LHCN-M2 (cell line): ENCODE results near the gene CASP2. TPM values are rescaled to one million over a fixed set of nuclear protein-coding genes. Genes with fewer than 3 reads are reported as not detected.
A peak's percentile ranks its signal among the peaks of the same experiment; 100 is the strongest.

Source experiments
- DNase-seq: peaks from one replicate; pipeline ENCODE4 v3.0.0-alpha.2; 2012; ENCODE audit warnings: low read depth
- total RNA-seq: library from RNA; depleted of rRNA; stranded (reverse); fragments of >200 nt; gene quantifications from 2 replicates; pipeline ENCODE4 v1.2.3, GENCODE V29; 2014

CASP2 gene
- total RNA-seq, 1 experiment from 2014 or later, result 20.8 TPM

GRCh38 chr7:143295870-143296269, 7.7 kb downstream of the CASP2 start:
- no peak for DNase-seq

GRCh38 chr7:143296686-143297085, 8.5 kb downstream of the CASP2 start:
- no peak for DNase-seq

GRCh38 chr7:143299346-143299745, 11.2 kb downstream of the CASP2 start:
- DNase-seq, result peak; percentile 22

GRCh38 chr7:143299840-143300239, 11.7 kb downstream of the CASP2 start:
- peak; percentile 23 for DNase-seq

- no peak for DNase-seq
Observed at GRCh38 chr7:143300959-143301935, 13.1 kb downstream of the CASP2 start.

- DNase-seq, result no peak
Observed at GRCh38 chr7:143303733-143304132, 15.6 kb downstream of the CASP2 start.

GRCh38 chr7:143304938-143305337, 16.8 kb downstream of the CASP2 start:
- DNase-seq, result no peak

GRCh38 chr7:143305423-143306070, 17.4 kb downstream of the CASP2 start:
- peak; percentile 53 for DNase-seq

- DNase-seq, result no peak
Observed at GRCh38 chr7:143308632-143309031, 20.5 kb downstream of the CASP2 start.

- no peak for DNase-seq
Observed at GRCh38 chr7:143314127-143314526, 26.0 kb downstream of the CASP2 start.

- DNase-seq, result no peak
Observed at GRCh38 chr7:143315776-143316175, 27.6 kb downstream of the CASP2 start, which contains the start of gene CLCN1. Gene CLCN1, plus strand, starts transcription at chr7:143316111. Its CDS starts 102 bp downstream, at chr7:143316213.

- no peak for DNase-seq
Observed at GRCh38 chr7:143316492-143316891, 28.3 kb downstream of the CASP2 start.

GRCh38 chr7:143318661-143319060, 30.5 kb downstream of the CASP2 start:
- DNase-seq, result peak; percentile 88

- DNase-seq, result no peak
Observed at GRCh38 chr7:143320620-143321019, 32.5 kb downstream of the CASP2 start.

- DNase-seq, result no peak
Observed at GRCh38 chr7:143321242-143321641, 33.1 kb downstream of the CASP2 start.

- DNase-seq, result peak; percentile 14
Observed at GRCh38 chr7:143321734-143322133, 33.6 kb downstream of the CASP2 start.

- DNase-seq, result no peak
Observed at GRCh38 chr7:143322760-143323633, 34.8 kb downstream of the CASP2 start.

GRCh38 chr7:143323653-143324052, 35.5 kb downstream of the CASP2 start:
- DNase-seq, result no peak

- DNase-seq, result no peak
Observed at GRCh38 chr7:143325240-143325639, 37.1 kb downstream of the CASP2 start.

- no peak for DNase-seq
Observed at GRCh38 chr7:143327903-143328302, 39.8 kb downstream of the CASP2 start.

- DNase-seq, result no peak
Observed at GRCh38 chr7:143329471-143330170, 41.5 kb downstream of the CASP2 start.
